HG02970 (cell line): ENCODE data around the gene KIAA1191.

Experiments used
- ATAC-seq: cut with Tn5 transposase; IDR thresholded peaks from one replicate; pipeline ENCODE4 v1.9.1; 2021; ENCODE audit warnings: mild to moderate bottlenecking, moderate library complexity, moderate number of reproducible peaks; ENCODE audit not compliant: unreplicated experiment, low FRiP score

Gene KIAA1191

GRCh38 chr5:176366232-176366894, 4.8 kb upstream of the KIAA1191 start:
- no peak for ATAC-seq

GRCh38 chr5:176365351-176366231, 4.0 kb upstream of the KIAA1191 start, which contains the start of gene ARL10:
TSS of gene ARL10 (plus strand) at chr5:176365487. CDS start at chr5:176365564, 77 bp downstream.
- no peak for ATAC-seq

GRCh38 chr5:176364765-176365350, 3.3 kb upstream of the KIAA1191 start:
- ATAC-seq = no peak

GRCh38 chr5:176362233-176362490, 598 bp upstream of the KIAA1191 start:
- no peak for ATAC-seq

- ATAC-seq = no peak
Observed at GRCh38 chr5:176360894-176361436, 599 bp downstream of the KIAA1191 start.

GRCh38 chr5:176359658-176360057, 1.9 kb downstream of the KIAA1191 start:
- ATAC-seq = no peak

GRCh38 chr5:176356179-176356566, 5.4 kb downstream of the KIAA1191 start:
- ATAC-seq = no peak

GRCh38 chr5:176355400-176356178, 6.0 kb downstream of the KIAA1191 start:
- ATAC-seq = no peak

- no peak for ATAC-seq
Observed at GRCh38 chr5:176353533-176353932, 8.0 kb downstream of the KIAA1191 start.

GRCh38 chr5:176352116-176352878, 9.3 kb downstream of the KIAA1191 start:
- no peak for ATAC-seq

- no peak for ATAC-seq
Observed at GRCh38 chr5:176350416-176350815, 11.1 kb downstream of the KIAA1191 start.

- no peak for ATAC-seq
Observed at GRCh38 chr5:176342766-176343458, 18.7 kb downstream of the KIAA1191 start.

- no peak for ATAC-seq
Observed at GRCh38 chr5:176342158-176342483, 19.4 kb downstream of the KIAA1191 start.

GRCh38 chr5:176341325-176342157, 20.0 kb downstream of the KIAA1191 start:
- ATAC-seq = no peak

GRCh38 chr5:176339304-176339703, 22.3 kb downstream of the KIAA1191 start:
- no peak for ATAC-seq

GRCh38 chr5:176337913-176338312, 23.7 kb downstream of the KIAA1191 start:
- ATAC-seq = no peak

GRCh38 chr5:176334031-176334770, 27.4 kb downstream of the KIAA1191 start:
- ATAC-seq = no peak

- ATAC-seq = no peak
Observed at GRCh38 chr5:176320577-176320976, 41.0 kb downstream of the KIAA1191 start.
